GM18858 (cell line): Measurements from ENCODE around the gene GPR137B.
"Not testable (repeated sequence)": the region's sequence is repeated elsewhere in the genome, so short reads cannot be mapped to it uniquely, and the experiment has no call there.

Experiments used
- ATAC-seq: cut with Tn5 transposase; IDR thresholded peaks from one replicate; pipeline ENCODE4 v1.9.1; 2021; ENCODE audit not compliant: unreplicated experiment

GPR137B gene, protein sequence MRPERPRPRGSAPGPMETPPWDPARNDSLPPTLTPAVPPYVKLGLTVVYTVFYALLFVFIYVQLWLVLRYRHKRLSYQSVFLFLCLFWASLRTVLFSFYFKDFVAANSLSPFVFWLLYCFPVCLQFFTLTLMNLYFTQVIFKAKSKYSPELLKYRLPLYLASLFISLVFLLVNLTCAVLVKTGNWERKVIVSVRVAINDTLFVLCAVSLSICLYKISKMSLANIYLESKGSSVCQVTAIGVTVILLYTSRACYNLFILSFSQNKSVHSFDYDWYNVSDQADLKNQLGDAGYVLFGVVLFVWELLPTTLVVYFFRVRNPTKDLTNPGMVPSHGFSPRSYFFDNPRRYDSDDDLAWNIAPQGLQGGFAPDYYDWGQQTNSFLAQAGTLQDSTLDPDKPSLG

DNA sequence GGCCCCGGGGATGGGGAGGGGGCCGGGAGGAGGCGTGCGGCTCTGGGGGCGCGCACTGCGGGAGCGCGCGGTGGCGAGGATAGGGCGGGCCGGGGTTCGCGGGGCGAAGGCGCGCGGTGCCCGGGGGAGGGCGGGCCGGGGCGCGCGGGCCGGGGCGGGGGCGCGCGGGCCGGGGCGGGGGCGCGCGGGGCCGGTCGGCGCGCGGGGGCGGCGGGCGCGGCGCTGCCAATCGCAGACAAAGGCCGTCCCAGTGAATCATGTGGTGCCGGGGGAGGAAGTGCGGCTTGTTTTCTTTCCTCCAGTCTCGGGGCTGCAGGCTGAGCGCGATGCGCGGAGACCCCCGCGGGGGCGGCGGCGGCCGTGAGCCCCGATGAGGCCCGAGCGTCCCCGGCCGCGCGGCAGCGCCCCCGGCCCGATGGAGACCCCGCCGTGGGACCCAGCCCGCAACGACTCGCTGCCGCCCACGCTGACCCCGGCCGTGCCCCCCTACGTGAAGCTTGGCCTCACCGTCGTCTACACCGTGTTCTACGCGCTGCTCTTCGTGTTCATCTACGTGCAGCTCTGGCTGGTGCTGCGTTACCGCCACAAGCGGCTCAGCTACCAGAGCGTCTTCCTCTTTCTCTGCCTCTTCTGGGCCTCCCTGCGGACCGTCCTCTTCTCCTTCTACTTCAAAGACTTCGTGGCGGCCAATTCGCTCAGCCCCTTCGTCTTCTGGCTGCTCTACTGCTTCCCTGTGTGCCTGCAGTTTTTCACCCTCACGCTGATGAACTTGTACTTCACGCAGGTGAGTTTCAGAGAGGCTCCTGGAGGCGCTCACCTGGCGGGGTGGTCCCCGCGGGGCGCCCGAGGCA lies at the start of gene GPR137B:
Gene GPR137B (plus strand): TSS at position 287 of the 851 bp plus-strand sequence. CDS start 84 bp downstream, at position 371.
- ATAC-seq, result peak; percentile 63

DNA sequence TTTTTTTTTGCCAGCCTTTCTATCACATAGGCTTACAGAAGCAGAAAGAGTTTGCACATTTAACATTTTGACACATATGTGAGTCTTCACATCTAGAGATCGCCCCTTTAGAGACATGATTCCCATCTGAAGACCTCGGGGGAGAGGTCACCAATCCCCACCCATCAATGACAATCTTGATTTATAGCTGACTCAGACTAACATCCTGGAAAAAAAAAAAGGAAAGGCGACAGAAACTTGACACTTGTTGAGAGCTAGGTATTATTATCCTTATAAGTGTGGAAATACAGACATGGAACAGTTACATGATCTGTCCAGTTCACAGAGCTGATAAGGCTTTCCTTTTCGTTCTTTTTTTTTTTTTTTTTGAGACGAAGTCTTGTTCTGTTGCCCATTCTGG lies 49.4 kb upstream of the GPR137B start:
- no peak for ATAC-seq

DNA sequence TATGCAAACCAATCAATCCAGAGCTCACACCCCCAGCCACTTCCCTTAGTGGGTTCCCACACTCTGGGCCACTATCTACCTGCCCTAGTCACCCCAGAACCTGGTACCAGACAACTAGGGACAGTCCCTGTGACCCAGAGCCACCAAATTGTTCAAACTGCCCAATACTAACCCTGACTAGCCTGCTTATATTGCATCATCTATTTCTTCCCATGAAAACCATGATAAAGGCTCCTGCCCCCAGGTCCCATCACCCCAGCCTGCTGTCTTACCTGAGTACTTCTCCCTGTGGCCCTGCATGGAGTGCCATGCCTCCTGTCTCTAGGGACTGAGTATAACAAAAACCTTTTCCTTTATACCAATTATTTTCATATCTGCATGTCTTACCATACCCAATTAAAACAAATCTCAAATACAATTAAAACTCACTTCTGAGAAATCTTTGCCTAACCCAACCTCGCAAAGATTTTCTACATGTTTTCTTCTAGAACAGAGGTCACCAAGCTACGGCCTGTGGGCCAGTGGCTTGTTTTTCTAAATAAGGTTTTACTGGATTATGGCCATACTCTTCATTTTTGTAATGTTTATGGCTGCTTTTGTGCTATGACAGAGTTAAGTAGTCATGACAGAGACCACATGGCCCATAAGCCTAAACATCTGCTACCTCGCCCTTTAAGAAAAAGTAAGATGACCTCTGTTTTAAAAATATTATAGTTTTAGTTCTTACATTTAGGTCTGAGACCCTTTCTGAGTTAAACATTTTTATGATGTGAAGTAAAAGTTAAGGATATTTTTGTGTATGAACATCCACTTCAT lies 46.4 kb upstream of the GPR137B start:
- ATAC-seq, result no peak

- ATAC-seq, result not testable (repeated sequence)
Measured at GRCh38 chr1:236096660-236097482, 45.5 kb upstream of the GPR137B start.

DNA sequence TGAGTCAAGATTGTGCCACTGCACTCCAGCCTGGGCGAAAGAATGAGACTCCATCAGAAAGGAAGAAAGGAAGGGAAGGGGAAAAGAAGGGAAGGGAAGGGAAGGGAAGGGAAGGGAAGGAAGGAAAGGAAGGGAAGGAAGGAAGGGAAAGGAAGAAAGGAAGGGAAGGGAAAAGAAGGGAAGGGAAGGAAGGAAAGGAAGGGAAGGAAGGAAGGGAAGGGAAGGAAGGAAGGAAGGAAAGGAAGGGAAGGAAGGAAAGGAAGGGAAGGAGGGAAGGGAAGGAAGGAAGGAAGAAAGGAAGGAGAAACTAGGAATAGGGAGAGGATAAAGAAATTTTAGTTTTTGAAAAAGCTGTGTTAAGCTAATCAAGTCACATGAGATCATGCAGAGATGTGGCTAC lies 44.1 kb upstream of the GPR137B start:
- ATAC-seq, result no peak

DNA sequence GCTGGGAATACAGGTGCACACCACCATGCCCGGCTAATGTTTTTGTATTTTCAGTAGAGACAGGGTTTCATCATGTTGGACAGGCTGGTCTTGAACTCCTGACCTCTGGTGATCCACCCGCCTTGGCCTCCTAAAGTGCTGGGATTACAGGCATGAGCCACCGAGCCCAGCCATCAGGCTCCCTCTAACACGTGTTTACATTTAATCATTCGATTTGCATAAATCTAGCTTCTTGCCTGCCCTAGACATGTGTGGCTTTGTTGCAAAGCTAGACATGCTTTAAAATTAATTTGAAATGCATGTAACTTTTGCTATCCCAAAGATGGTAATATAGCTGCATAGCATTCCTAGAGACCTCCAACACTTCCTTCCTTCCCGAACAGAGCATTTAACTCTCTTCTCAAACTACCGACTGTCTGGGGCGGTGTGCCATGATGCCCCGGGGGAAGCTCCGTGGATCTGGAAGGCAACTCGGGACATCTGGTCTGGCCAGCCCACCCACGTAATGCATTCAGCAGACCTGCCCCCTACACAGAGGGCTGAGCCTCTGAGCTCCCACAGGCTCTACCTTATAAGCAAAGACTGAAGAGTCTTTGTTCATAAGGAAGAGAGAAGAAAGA lies 42.9 kb upstream of the GPR137B start:
- no peak for ATAC-seq

GRCh38 chr1:236100799-236101198 lies 41.5 kb upstream of the GPR137B start:
- ATAC-seq, result no peak

DNA sequence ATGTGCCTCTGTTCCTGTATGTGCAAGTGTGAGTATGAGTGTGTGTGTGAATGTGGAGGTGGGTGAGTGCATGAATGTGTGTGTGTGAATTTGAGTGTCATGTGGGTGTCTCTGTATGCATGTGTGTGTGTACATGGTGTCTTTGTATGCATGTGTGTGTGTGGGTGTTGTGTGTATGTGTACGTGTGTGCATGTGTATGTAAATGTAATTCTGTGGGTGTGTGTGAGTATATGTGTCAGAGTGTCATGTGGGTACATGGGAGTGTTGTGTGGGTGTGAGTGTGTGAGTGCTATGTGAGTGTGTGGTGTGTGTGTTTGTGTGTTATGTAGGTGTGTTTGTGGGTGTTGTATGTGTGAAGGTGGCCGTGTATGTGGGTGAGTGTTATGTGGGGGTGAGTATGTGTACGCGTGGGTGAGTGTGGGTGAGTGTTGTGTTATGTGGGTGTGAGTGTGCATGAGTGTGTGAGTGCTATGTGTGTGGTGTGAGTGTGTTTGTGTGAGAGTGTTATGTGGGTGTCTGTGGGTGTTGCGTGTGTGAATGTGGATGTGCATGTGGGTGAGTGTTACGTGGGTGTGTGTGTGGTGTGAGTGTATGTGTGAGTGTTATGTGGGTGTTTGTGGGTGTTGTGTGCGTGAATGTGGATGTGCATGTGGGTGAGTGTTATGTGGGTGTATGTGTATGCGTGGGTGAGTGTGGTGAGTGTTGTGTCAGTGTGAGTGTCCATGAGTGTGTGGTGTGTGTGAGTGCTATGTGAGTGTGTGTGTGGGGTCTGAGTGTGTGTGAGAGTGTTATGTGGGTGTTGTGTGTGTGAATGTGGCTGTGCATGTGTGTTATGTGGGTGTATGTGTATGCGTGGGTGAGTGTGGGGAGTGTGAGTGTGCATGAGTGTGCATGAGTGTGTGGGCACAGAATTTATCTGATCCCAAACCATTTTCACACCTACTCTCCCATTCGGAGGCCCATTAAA lies 40.8 kb upstream of the GPR137B start:
- no peak for ATAC-seq

GRCh38 chr1:236102611-236103010 lies 39.7 kb upstream of the GPR137B start:
- ATAC-seq, result no peak

GRCh38 chr1:236103059-236103458 lies 39.3 kb upstream of the GPR137B start:
- no peak for ATAC-seq

GRCh38 chr1:236103646-236104218 lies 38.6 kb upstream of the GPR137B start:
- no peak for ATAC-seq

GRCh38 chr1:236107121-236107907 lies 35.0 kb upstream of the GPR137B start:
- no peak for ATAC-seq

DNA sequence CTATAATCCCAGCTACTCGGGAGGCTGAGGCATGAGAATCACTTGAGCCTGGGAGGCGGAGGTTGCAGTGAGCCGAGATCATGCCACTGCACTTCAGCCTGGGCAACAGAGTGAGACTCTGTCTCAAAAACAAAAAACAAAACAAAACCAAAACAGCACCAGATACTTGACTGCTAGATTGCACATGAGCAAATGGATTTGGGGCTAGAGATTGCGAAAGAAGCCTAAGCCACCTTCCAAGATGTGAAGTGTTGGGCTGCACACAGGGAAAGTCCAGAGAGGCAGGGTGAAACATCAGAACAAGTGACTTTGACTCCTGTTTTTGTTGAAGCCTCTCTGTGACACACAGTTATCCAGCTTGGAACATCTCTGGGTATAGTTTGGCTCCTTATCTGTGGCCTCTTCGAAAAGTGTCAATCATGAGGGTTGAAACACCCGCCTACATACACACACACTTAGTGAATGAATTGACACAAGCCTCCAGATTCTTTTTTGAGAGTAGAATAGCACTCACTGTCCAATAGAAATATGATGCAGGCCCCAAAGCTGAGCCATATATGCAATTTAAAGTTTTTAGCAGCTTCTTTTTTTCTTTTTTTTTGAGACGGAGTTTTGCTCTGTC lies 34.2 kb upstream of the GPR137B start:
- ATAC-seq, result no peak

GRCh38 chr1:236110137-236110536 lies 32.2 kb upstream of the GPR137B start:
- no peak for ATAC-seq

DNA sequence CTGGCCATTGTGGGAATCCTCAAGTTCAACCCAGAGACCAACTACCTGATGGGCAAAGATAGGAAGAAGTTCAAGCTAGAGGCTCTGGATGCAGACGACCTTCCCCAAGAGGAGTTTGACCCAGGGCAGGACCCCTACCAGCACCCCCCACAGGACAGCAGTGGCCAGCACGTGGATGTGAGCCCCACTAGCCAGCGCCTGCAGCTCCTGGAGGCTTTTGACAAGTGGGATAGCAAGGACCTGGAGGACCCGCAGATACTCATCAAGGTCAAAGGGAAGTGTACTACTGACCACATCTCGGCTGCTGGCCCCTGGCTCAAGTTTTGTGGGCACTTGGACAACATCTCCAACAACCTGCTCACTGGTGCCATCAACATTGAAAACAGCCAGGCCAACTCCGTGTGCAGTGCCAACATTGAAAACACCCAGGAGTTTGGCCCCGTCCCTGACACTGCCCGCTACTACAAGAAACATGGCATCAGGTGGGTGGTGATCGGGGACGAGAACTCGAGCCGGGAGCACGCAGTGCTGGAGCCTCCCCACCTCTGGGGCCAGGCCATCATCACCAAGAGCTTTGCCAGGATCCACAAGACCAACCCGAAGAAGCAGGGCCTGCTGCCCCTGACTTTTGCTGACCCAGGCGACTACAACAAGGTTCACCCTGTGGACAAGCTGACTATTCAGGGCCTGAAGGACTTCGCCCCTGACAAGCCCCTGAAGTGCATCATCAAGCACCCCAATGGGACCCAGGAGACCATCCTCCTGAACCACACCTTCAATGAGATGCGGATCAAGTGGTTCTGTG lies 30.6 kb upstream of the GPR137B start:
- ATAC-seq, result no peak

- no peak for ATAC-seq
Measured at GRCh38 chr1:236112332-236112627, 30.1 kb upstream of the GPR137B start.
